Erythroblast (primary cell): ENCODE results near the gene ACVR1B.

Experiments used
- DNase-seq, 2 experiments: peaks; one replicate each; lab custom pipeline; 2025; lab: John Stamatoyannopoulos, UW
- GATA1 ChIP-seq: IDR thresholded peaks from 2 replicates; pipeline ENCODE4 v1.6.1; 2011; ENCODE audit warnings: low read depth, mild to moderate bottlenecking, control low read depth, low read length, moderate library complexity
- POLR2A ChIP-seq: IDR thresholded peaks from 2 replicates; pipeline ENCODE4 v1.6.1; 2011; ENCODE audit warnings: mild to moderate bottlenecking, low read length

Gene ACVR1B

DNA sequence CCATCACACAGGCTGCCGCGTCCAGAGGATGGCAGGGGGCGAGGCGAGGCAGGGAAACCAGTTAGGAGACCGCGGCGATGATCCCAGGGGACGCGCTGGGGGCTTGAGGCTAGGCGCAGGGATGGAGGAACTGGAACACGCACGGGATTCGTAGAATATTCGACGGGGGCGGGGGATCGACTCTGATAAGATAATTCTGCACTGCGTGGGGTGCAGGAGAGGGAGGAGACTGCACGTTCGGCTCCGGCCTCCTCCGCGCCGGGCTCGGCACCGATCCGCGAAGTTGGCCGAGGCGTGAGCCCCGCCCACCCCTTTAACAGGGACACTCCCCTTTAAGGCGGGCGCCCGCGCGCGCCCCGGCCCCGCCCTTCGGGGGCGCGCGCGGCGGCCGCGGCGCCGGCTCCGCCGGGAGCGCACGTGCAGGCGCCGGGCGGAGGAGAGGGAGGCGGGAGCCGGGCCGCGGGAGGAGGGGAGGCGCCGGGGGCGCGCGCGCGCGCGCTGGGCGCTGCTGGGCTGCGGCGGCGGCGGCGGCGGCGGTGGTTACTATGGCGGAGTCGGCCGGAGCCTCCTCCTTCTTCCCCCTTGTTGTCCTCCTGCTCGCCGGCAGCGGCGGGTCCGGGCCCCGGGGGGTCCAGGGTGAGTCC is at the start of gene ACVR1B:
Gene ACVR1B, plus strand, starts transcription at position 501 of the 644 bp plus-strand sequence. Its CDS starts 45 bp downstream, at position 546.
- TF ChIP-seq POLR2A (no peak), GATA1 (no peak)
- peak; percentile 93 to 95 for DNase-seq

DNA sequence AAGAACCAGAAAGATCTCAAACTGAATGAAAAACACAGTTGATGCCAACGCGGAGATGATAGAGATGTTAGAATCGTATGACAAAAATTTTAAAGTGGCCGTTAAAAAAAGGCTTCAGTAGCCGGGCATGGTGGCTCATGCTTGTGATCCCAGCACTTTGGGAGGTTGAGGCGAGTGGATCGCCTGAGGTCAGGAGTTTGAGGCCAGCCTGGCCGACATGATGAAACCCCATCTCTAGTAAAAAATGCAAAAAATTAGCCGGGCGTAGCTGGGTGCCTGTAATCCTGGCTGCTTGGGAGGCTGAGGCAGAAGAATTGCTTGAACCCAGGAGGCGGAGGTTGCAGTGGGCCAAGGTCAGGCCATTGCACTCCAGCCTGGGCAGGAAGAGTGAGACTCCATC is 49.6 kb upstream of the ACVR1B start:
- TF ChIP-seq POLR2A (no peak), GATA1 (no peak)
- DNase-seq = no peak

DNA sequence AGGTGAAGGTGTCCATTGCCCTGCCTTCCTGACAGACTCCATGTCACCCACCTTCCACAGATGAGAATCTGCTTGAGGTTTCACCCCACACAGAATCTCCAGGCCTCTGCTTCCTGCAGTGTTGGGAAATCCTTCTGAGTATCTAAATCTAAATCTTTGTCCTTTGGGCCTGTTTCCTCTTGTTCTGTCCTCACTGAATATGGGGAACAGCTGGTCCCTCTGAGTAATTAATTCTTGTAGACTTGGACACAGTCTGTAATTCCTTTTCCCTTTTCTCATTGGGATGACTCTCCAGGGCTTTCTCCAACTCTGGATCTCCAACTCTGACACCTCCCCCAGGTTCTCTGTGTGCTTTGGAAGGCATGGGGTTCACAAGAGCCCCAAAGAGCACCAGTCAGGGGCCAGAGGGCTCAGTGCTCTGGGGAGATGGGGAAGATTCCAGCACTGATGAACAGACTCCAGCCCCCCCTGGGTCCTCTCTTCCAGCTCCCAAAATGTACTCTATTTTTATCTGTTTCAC is 46.5 kb upstream of the ACVR1B start:
- DNase-seq = no peak
- TF ChIP-seq GATA1 = no peak
- TF ChIP-seq POLR2A = no peak

DNA sequence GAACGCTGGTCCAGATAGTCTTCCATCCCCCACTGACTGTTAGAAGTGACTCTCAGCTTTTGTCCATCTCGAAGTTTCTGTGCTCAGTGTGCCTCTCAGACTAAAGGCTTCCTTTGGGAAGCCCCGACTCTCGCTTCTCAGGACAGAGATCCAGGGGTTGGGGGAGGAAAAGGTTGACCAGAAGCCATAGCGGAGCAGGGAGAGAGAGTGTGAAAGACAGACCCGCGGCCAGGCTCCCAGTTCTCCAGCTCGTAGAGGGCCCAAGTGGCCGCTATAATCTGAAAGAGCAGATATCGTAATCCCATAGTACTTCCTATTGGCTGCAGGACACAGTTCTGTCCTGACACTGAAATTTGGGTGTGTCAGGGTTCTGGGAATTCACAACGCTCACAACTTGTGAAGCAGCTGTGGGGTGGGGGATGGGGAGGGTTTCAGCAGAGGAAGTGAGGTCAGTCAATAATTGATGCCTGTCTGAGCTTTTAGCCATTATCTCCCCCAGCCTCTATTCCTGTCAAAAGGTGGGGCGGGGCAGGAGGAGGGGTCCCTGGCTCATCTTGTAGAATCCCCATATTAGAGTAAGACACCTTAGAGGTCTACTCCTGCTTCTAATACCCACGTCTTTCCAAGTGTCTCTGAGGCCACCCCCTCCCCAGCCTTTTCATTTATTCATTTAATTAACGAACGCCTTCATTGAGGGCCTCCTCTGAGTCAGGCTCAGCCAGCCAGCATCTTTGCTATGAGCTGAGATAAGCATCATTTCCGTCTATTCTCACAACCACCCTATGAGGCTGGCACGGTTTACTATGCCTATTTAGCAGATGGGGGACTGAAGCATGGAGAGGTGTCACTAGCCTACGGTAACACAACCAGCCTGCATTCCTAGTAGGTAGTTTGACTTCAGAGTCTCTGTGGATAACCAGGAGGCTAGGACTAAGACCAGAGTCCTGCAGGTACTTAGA is 45.7 kb upstream of the ACVR1B start:
- TF ChIP-seq POLR2A (no peak), GATA1 (no peak)
- DNase-seq = peak; percentile 65 to 66

DNA sequence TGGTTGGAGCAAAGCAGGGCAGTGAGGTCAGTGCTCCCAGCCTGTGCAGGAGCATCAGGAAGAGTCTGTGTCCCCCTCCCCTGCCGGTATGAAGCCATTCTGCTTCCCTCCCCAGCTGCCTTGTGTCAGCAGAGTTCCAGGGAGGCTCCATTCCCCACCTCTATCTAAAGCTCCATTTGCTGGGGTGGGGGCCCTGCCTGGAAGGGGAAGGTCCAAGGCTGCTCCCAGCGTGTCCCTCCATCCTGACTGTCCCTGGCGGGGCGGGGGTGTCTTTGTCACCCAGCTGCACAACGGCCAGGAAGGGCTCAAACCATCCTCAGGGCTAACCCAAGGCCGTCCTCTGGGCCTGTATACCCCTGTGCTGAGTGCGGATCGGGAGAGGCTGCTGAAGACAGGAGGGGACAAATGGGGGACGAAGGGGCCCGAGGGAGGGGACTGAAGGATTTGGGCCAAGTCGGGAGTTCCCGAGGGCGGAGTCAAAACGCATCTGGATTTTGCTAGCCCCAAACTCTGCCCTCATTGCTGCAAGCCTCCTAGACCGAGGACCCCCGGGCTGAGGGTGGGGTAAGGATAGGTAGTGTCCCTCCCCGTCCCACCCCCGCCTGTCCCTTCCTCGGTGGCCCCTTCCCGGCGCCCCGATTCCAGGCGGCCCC is 44.9 kb upstream of the ACVR1B start:
- DNase-seq = no peak
- no peak for TF ChIP-seq GATA1
- TF ChIP-seq POLR2A = no peak

DNA sequence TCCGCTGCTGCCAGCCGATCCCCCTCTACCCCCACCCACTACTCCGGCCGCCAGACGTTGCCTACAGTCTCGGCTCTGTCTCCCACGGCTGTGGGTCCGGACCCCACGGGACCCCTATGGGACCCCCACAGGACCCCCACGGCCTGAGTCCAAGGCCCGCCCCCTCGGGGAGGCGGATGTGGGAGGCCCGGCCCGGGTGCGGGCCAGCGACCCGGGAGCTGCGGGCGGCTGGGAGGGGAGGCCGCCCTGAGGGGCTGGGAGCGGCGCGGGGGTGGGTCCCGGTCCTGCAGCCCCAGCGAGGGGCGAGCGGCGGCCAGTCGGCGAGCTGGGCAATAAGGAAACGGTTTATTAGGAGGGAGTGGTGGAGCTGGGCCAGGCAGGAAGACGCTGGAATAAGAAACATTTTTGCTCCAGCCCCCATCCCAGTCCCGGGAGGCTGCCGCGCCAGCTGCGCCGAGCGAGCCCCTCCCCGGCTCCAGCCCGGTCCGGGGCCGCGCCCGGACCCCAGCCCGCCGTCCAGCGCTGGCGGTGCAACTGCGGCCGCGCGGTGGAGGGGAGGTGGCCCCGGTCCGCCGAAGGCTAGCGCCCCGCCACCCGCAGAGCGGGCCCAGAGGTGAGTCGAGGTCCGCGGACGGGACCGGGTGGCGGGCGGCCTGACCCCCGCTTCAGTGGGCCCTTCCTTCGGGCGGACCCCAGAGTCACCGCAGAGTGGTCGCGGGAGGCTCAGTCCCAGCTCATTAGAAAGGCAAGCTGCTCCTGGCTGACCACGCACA is 44.2 kb upstream of the ACVR1B start, which contains the start of gene ACVRL1:
Gene ACVRL1, plus strand, starts transcription at position 422 of the 773 bp plus-strand sequence. CDS start 4,971 bp downstream, outside the sequence.
- DNase-seq = no peak
- TF ChIP-seq POLR2A = no peak
- TF ChIP-seq GATA1 = no peak

DNA sequence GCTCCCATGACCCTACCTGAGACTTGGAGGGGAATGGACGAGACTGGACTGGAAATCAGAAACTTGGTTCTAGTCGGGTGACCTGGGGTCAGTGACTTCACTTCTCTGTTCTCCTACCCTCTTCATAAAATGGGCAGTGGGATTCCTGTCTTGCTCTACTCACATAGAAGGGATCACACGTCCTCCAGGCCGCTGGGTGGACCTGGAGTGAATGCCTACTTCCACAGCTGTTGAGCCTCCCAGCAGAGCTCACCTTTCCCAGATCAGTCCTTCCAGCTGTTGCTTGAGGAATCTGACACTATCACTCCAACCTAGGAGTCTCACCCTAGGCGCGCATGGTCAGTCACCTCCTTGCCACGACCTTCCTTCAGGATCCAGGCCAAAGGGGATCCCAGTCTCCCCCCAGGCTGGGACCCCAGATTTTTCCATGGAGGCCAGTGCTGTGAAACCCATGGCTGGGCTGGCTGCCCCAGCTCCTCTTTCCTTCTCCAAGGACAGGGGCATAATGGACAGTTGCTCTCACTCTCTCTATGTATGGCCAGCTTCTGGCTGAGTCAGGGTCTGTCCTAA is 43.6 kb upstream of the ACVR1B start:
- TF ChIP-seq GATA1 = no peak
- no peak for TF ChIP-seq POLR2A
- DNase-seq = no peak

DNA sequence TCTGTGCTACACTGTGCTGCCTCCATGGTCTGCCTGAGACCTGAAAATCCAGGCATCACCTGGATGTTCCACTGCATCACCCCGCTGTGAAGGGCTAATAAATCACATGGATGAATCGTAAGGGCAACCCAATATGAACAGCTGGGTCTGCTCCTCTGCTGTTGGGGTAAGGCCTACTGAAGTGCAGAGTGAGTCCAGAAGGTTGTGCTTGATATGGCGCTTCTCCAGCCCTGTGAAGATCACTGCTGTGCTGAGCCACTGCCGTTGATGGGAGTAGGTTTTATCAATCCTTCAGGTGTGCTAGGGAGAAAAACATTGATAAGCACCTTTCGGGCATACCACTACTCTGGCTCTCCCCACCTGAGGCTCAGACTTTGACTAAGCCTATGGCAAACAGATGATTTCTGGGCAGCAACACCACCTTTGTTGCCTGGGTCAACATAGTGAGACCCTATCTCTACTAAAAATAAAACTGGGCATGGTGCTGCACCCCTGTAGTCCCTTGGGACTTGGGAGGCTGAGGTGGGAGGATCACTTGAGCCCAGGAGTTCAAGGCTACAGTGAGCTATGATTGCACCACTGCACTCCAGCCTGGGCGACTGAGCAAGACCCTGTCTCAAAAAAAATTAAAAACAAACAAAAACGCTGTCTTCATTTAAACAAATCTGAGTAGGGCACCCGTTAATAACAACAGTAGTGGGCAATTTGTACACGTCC is 42.5 kb upstream of the ACVR1B start:
- peak; percentile 15 to 51 for DNase-seq
- no peak for TF ChIP-seq GATA1
- TF ChIP-seq POLR2A = no peak

DNA sequence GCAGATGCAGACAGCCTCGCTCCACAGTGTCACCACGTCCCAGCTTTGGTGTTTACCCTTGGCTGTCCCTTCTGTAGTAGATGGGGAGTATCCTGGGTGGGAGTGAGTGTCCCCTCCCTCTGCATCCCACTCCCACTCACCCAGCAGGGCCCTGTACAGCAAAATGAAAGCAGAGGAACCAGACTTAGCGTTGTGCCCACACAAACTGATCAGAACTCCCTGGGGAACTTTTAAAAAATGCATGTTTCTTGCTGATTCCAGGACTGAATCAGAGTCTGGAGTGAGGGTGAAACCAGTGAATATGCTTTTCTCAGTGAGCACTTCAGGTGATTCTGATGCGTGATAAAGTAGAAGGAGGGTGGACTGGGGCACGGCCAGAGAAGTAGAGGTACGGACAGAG is 41.3 kb upstream of the ACVR1B start:
- TF ChIP-seq GATA1 (no peak), POLR2A (no peak)
- DNase-seq = no peak

DNA sequence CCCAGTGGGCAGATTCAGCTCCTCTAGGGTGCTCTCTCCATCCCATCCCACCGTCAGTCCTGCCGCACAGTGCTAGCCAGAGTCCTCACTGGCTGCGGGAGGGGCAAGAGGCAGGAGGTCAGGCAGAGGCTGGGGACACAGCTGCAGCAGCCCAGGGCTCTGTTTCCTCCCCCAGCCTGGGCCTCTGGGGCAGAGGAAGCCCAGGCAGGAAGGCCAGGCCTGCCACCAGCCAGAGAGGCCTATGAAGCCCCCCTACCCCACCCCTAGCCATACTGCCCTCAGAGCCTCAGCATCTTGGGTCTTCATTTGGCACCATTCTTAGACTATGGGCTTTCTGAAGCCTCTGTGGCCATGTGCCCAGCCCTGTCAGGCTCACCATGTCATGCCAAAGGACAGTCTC is 40.8 kb upstream of the ACVR1B start:
- no peak for DNase-seq
- no peak for TF ChIP-seq GATA1
- no peak for TF ChIP-seq POLR2A

DNA sequence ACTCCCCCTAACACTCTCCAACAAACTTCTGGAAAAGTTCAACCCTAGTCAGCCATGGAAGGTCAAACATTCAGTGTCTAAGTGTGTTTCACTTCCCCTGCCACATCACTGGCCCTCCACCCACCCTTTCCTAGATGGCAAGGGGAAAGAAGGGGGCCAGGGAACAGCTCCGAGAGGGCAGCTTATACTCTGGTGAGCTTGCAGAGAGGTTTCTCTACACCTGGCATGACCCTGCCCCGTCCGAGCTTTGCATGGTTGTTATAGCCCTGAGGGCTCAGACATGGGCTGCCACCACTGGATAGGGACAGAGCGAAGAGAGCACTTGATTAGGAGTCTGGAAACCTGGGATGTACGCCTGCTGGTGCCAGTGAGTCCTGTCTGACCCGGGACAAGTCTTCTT is 40.2 kb upstream of the ACVR1B start:
- no peak for DNase-seq
- TF ChIP-seq GATA1 = no peak
- TF ChIP-seq POLR2A = no peak

DNA sequence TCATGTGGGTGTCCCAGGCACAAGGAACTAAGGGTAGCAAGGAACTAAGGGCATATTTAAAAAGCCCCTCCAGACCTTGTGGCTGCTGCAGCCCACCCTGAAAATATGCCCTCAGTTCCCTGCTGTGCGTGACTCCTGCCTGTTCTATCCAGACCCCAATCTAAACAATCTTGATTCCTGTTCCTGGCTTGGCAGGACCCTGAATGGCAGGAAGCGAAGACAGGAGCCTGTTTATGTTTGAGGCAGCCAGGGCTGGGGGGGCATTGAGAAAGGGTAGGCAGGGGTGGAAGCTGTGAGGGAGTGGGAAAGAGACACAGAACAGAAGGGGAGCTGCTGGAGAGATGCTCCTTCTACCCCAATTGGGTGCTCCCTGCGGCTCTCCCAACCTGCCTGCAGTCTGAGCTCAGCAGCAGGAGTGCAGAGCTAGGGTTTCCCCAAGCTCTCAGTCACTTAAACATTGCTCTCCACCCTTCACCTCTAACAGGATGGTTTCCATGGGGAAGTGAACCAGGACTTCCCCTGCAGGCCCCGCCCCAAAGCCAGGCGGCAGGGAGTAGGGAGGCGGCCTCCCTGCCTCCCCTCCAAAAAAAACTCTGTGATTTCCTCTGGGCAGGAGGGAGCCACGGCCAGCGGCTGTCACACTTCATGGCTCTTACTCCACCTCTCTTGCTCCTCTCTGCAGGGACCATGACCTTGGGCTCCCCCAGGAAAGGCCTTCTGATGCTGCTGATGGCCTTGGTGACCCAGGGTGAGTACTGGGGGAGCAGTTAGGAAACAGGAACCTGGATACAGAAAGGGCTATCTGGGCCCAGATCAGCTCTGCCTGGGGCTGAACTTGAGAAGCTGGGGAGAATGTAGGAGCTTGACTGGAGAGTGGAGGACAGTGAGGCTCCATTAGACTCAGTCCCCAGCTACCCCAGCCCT is 39.4 kb upstream of the ACVR1B start:
- no peak for DNase-seq
- TF ChIP-seq POLR2A = no peak
- no peak for TF ChIP-seq GATA1
